ENCODE results near the gene PDP2. TPM values are rescaled to one million over a fixed set of nuclear protein-coding genes. Genes with fewer than 3 reads are reported as not detected.
"Not testable (repeated sequence)": the region's sequence is repeated elsewhere in the genome, so short reads cannot be mapped to it uniquely, and the experiment has no call there.

PDP2 gene
- total RNA-seq, 1 experiment from 2014 or later: 44.4 TPM

DNA sequence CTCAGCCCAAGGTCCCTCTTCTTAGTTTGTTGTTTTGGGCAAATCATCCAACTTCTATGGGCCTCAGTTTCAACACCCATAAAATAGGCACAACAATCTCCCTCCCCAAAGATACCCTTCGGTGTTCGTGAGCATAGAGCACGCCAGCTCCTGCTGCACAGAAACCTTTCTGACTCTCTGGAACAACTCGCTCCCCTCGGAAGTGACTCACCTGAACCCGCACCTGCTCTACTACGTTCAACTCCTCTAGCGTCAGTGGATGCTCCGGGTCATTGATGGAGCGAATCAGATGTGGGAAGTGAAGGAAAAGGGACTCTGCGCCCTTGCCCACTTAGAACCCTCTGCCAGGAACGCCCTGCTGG, 53.4 kb downstream of the PDP2 start:
- no peaks in the 10 kb centered on the region for H3K9me3 ChIP-seq
- H3K27me3 ChIP-seq (replicated peaks; ENCODE audit: control insufficient read depth, insufficient read depth, low read length): no peaks in the 10 kb centered on the region
- peak overlapping the region; percentile 81 for H3K4me3 ChIP-seq (ENCODE audit: low read depth, low read length)
- ChIA-PET CTCF (interaction anchor here (1.2 kb wide), 1 partner anchor 38 kb away, joined by 3 read pairs; no protein-coding TSS in a partner anchor), POLR2A (no interaction called here)
- H3K36me3 Mint-ChIP-seq (ENCODE audit: insufficient read depth, unreplicated experiment): peaks cover 17% of the 10 kb centered on the region
- no peaks in the 10 kb centered on the region for H3K27me3 Mint-ChIP-seq (ENCODE audit: insufficient read depth, unreplicated experiment)
- peaks cover 8% of the 10 kb centered on the region for H3K4me1 ChIP-seq
- H3K4me1 Mint-ChIP-seq (ENCODE audit: low read depth, unreplicated experiment): peaks cover 19% of the 10 kb centered on the region
- DNase-seq: no peak
- TF ChIP-seq, protein P1, sequence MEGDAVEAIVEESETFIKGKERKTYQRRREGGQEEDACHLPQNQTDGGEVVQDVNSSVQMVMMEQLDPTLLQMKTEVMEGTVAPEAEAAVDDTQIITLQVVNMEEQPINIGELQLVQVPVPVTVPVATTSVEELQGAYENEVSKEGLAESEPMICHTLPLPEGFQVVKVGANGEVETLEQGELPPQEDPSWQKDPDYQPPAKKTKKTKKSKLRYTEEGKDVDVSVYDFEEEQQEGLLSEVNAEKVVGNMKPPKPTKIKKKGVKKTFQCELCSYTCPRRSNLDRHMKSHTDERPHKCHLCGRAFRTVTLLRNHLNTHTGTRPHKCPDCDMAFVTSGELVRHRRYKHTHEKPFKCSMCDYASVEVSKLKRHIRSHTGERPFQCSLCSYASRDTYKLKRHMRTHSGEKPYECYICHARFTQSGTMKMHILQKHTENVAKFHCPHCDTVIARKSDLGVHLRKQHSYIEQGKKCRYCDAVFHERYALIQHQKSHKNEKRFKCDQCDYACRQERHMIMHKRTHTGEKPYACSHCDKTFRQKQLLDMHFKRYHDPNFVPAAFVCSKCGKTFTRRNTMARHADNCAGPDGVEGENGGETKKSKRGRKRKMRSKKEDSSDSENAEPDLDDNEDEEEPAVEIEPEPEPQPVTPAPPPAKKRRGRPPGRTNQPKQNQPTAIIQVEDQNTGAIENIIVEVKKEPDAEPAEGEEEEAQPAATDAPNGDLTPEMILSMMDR (IDR thresholded peaks at IDR 0.05; ENCODE audit: insufficient read depth in 1 of 2, low read depth in 1 of 2, low read length in 1 of 2, severe bottlenecking in 1 of 2, unreplicated experiment in 1 of 2): no peak
- H3K27ac Mint-ChIP-seq (ENCODE audit: unreplicated experiment): peak overlapping the region; percentile 88
- no peaks in the 10 kb centered on the region for H3K36me3 ChIP-seq (ENCODE audit: control insufficient read depth, insufficient read depth, low read length)
- H3K9me3 Mint-ChIP-seq (ENCODE audit: unreplicated experiment): no peaks in the 10 kb centered on the region
- BruUV-seq (replicated peaks): TSS peak; percentile 66
- H3K4me3 Mint-ChIP-seq (ENCODE audit: unreplicated experiment): peak overlapping the region; percentile 94
- intact Hi-C loops (cut with micrococcal nuclease; ENCODE audit: unreplicated experiment): no loop called here

DNA sequence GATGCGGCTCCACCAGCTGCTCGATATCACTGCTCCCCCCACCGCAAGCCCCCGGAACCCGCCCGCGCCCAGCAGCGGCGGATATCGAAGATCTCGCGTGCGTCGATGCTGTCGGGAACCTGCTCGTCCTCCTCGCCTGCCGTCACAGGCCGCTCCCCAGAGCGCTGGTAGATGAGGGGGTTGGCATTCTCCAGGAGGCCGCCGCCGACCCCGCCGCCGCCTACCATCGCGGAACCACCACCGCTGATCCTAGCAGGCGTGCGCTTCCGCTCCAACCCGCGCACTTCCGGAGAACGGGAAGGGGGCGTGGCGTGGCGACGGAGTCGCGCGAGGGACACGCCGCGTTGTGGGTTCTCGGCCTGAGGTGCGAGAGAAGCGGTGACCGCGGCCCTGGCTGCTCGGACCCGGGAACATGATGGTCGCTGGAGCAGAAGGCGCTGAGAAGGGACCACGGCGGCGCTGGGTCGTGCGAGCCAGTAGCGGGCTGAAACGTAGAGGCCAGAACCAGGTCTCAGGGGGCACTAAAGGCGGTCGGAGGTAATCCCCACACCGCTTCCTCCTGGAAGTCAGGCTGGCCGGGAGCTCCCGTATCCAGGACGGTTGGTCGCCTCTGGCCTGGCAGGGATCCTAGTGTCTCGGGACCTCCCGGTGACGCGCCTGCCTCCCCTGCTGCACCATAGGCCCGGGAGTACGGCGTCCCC, 54.0 kb downstream of the PDP2 start, which contains the start of gene CIAO2B:
CIAO2B (minus strand) TSS at position 265 of the 701 bp plus-strand sequence; CDS start at position 227, 38 bp downstream.
- ChIA-PET CTCF (interaction anchor here (1.0 to 1.2 kb wide), 2 partner anchors 20 to 39 kb away, joined by 3 read pairs; no protein-coding TSS in a partner anchor), POLR2A (no interaction called here)
- TF ChIP-seq, protein P1 (IDR thresholded peaks at IDR 0.05; ENCODE audit: insufficient read depth in 1 of 2, low read depth in 1 of 2, low read length in 1 of 2, severe bottlenecking in 1 of 2, unreplicated experiment in 1 of 2): no peak
- H3K36me3 Mint-ChIP-seq (ENCODE audit: insufficient read depth, unreplicated experiment): peaks cover 17% of the 10 kb centered on the region
- intact Hi-C loops (cut with micrococcal nuclease; ENCODE audit: unreplicated experiment): no loop called here
- DNase-seq: peak; percentile 84 to 92
- Histone ChIP-seq H3K4me1 (peaks cover 8% of the 10 kb centered on the region), H3K9me3 (no peaks in the 10 kb centered on the region), H3K4me3 (ENCODE audit: low read depth, low read length) (peak within 1 kb of the TSS; percentile 81), H3K27me3 (replicated peaks; ENCODE audit: control insufficient read depth, insufficient read depth, low read length) (no peaks in the 10 kb centered on the region), H3K36me3 (ENCODE audit: control insufficient read depth, insufficient read depth, low read length) (no peaks in the 10 kb centered on the region)
- no peaks in the 10 kb centered on the region for H3K9me3 Mint-ChIP-seq (ENCODE audit: unreplicated experiment)
- H3K27me3 Mint-ChIP-seq (ENCODE audit: insufficient read depth, unreplicated experiment): no peaks in the 10 kb centered on the region
- TSS peak; percentile 58 for BruUV-seq (replicated peaks)
- H3K4me3 Mint-ChIP-seq (ENCODE audit: unreplicated experiment): peak within 1 kb of the TSS; percentile 94
- H3K27ac Mint-ChIP-seq (ENCODE audit: unreplicated experiment): peak within 1 kb of the TSS; percentile 88
- peaks cover 19% of the 10 kb centered on the region for H3K4me1 Mint-ChIP-seq (ENCODE audit: low read depth, unreplicated experiment)

DNA sequence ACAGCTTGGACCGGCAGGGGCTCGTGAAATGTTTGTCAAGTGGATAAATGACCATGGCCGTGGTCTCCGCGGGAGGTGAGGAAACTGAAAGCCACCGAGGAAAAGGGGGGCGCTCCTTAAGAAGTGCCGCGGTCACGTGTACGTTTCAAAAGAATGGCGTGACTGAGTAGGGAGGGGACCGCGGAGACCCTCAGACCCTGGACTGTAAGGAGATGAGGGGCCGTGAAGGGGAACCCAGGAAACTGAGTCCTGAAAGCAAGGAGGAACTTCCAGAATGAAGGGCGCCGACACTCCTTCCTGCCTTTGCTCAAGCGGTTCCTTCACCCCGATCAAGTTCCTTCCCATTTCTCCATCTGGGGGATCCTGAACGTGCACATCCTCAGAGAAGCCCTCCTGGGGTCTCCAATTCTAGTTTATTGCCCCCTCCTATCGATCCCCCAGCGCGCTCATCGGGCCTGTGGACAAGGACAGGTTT, 54.6 kb downstream of the PDP2 start:
- peaks cover 19% of the 10 kb centered on the region for H3K4me1 Mint-ChIP-seq (ENCODE audit: low read depth, unreplicated experiment)
- H3K9me3 Mint-ChIP-seq (ENCODE audit: unreplicated experiment); H3K9me3 ChIP-seq; H3K36me3 ChIP-seq (ENCODE audit: control insufficient read depth, insufficient read depth, low read length); H3K27me3 ChIP-seq (replicated peaks; ENCODE audit: control insufficient read depth, insufficient read depth, low read length); intact Hi-C loops (cut with micrococcal nuclease; ENCODE audit: unreplicated experiment); BruUV-seq (replicated peaks); H3K27me3 Mint-ChIP-seq (ENCODE audit: insufficient read depth, unreplicated experiment); DNase-seq; POLR2A ChIA-PET; H3K4me1 ChIP-seq: not testable (repeated sequence)
- peak overlapping the region; percentile 81 for H3K4me3 ChIP-seq (ENCODE audit: low read depth, low read length)
- CTCF ChIA-PET: interaction anchor here (1.0 to 1.2 kb wide), 2 partner anchors 19 to 39 kb away, joined by 3 read pairs; no protein-coding TSS in a partner anchor
- peak overlapping the region; percentile 94 for H3K4me3 Mint-ChIP-seq (ENCODE audit: unreplicated experiment)
- peaks cover 17% of the 10 kb centered on the region for H3K36me3 Mint-ChIP-seq (ENCODE audit: insufficient read depth, unreplicated experiment)
- peak overlapping the region; percentile 88 for H3K27ac Mint-ChIP-seq (ENCODE audit: unreplicated experiment)

All from Caco-2 (cell line).